Testis (tissue), 3 donors: ENCODE measurements around the gene NCKAP5. TPM values are rescaled to one million over a fixed set of nuclear protein-coding genes. Genes with fewer than 3 reads are reported as not detected.

Experiments
- DNase-seq: peaks from one replicate; pipeline ENCODE4 v3.0.0-alpha.2; 2019
- H3K27ac ChIP-seq, 2 donors: fragments of 200-600 bp; sonication (generic); one replicate each; pipeline ENCODE4 v1.5.1; 2019
- H3K27me3 ChIP-seq: fragments of 200-600 bp; sonication (generic); one replicate; pipeline ENCODE4 v1.5.1; 2019
- H3K36me3 ChIP-seq: fragments of 200-600 bp; sonication (generic); one replicate; pipeline ENCODE4 v1.5.1; 2017; ENCODE audit warnings: low read depth; ENCODE audit errors: missing control alignments
- H3K4me1 ChIP-seq: fragments of 200-600 bp; sonication (generic); one replicate; pipeline ENCODE4 v1.5.1; 2019
- H3K4me3 ChIP-seq, 2 donors: fragments of 200-600 bp; sonication (generic); one replicate each; pipeline ENCODE4 v1.5.1; 2017 to 2019
- H3K9me3 ChIP-seq: fragments of 200-600 bp; sonication (generic); one replicate; pipeline ENCODE4 v1.5.1; 2017
- CTCF ChIP-seq, 3 experiments: fragments of 450-650 bp in 2 of 3; fragments of 200-600 bp in 1 of 3; sonication (generic) in 1 of 3; IDR thresholded peaks; one replicate each; pipeline ENCODE4 v1.5.1; 2016 to 2019; ENCODE audit warnings: antibody characterized with exemption in 3 of 3, mild to moderate bottlenecking in 2 of 3, moderate library complexity in 1 of 3
- POLR2A ChIP-seq: fragments of 450-650 bp; IDR thresholded peaks from one replicate; pipeline ENCODE4 v1.6.1; 2017; ENCODE audit warnings: antibody characterized with exemption, mild to moderate bottlenecking, moderate library complexity
- WGBS, 2 donors: methylation state at CpG; one replicate each; pipeline ENCODE4 v1.1.5; 2018; 5-methylcytosine and 5-hydroxymethylcytosine counted together
- intact Hi-C: fragments of 100-400 bp; cut with DNase I; formaldehyde crosslinking; loops from one replicate; pipeline ENCODE4 v1.15.1; 2023; ENCODE audit warnings: low total_unique reads
- polyA plus RNA-seq: library from polyadenylated mRNA; stranded (reverse); fragments of 350-450 nt; fragmentation: Illumina TruSeq; extraction: RNeasy Lipid Tissue Mini Kit (QIAGEN cat#74804); gene quantifications from one replicate; pipeline ENCODE4 v1.2.3, GENCODE V29; 2014; ENCODE audit warnings: low read depth, low replicate concordance; ENCODE audit not compliant: insufficient read depth
- total RNA-seq, 2 donors: library from RNA; depleted of rRNA; stranded (reverse); fragments of >200 nt; gene quantifications; one replicate each; pipeline ENCODE4 v1.2.3, GENCODE V29; 2016

NCKAP5 gene
- total and polyA plus RNA-seq, 3 donors from 2014 or later, result 3.0 to 7.6 (median 6.3) TPM

GRCh38 chr2:132975193-132976105 lies 592.8 kb downstream of the NCKAP5 start:
- Histone ChIP-seq H3K4me1 (no peaks in the 10 kb centered on the region), H3K4me3 (no peak overlapping the region), H3K27ac (no peak overlapping the region), H3K36me3 (no peaks in the 10 kb centered on the region), H3K27me3 (no peaks in the 10 kb centered on the region), H3K9me3 (no peaks in the 10 kb centered on the region)
- TF ChIP-seq POLR2A (no peak), CTCF (IDR thresholded peaks at IDR 0.05) (no peak)
- no peak for DNase-seq
- intact Hi-C loops, result no loop called here
- 69 to 73% methylated on average over 5 of the region's 5 CpGs for WGBS, 2 donors

GRCh38 chr2:132974467-132975095 lies 593.7 kb downstream of the NCKAP5 start:
- no peaks in the 10 kb centered on the region for H3K9me3 ChIP-seq
- no peak overlapping the region for H3K4me3 ChIP-seq
- no peak for DNase-seq
- no peaks in the 10 kb centered on the region for H3K27me3 ChIP-seq
- no peak overlapping the region for H3K27ac ChIP-seq
- no peaks in the 10 kb centered on the region for H3K36me3 ChIP-seq
- TF ChIP-seq CTCF (IDR thresholded peaks at IDR 0.05) (no peak), POLR2A (no peak)
- WGBS, 2 donors, result 83 to 84% methylated on average over 11 of the region's 11 CpGs
- H3K4me1 ChIP-seq, result no peaks in the 10 kb centered on the region
- intact Hi-C loops, result no loop called here

- no peak for TF ChIP-seq CTCF (IDR thresholded peaks at IDR 0.05)
- TF ChIP-seq POLR2A, result no peak
- Histone ChIP-seq H3K27ac (no peak overlapping the region), H3K27me3 (no peaks in the 10 kb centered on the region), H3K4me3 (no peak overlapping the region), H3K4me1 (no peaks in the 10 kb centered on the region), H3K9me3 (no peaks in the 10 kb centered on the region), H3K36me3 (no peaks in the 10 kb centered on the region)
- no peak for DNase-seq
- intact Hi-C loops, result no loop called here
- 75% methylated on average over 7 of the region's 7 CpGs for WGBS, 2 donors
Measured at GRCh38 chr2:132971310-132972061, 596.8 kb downstream of the NCKAP5 start.

- TF ChIP-seq POLR2A (no peak), CTCF (IDR thresholded peaks at IDR 0.05) (no peak)
- H3K36me3 ChIP-seq, result no peaks in the 10 kb centered on the region
- intact Hi-C loops, result no loop called here
- H3K27me3 ChIP-seq, result no peaks in the 10 kb centered on the region
- 92 to 100% methylated on average over 4 of the region's 4 CpGs for WGBS, 2 donors
- DNase-seq, result no peak
- no peaks in the 10 kb centered on the region for H3K4me1 ChIP-seq
- no peak overlapping the region for H3K27ac ChIP-seq
- no peaks in the 10 kb centered on the region for H3K9me3 ChIP-seq
- no peak overlapping the region for H3K4me3 ChIP-seq
Measured at GRCh38 chr2:132969371-132969985, 598.8 kb downstream of the NCKAP5 start.
